Nephron progenitor cell (in vitro differentiated cells): Measurements from ENCODE around the gene TM4SF20.

Experiments
- DNase-seq: peaks from one replicate; pipeline ENCODE4 v3.0.0; 2021
- H3K27ac Mint-ChIP-seq: 2 replicates; pipeline ENCODE4 v1.8.0; 2021; ENCODE audit warnings: mild to moderate bottlenecking, moderate library complexity, mixed read lengths
- H3K27me3 Mint-ChIP-seq: 2 replicates; pipeline ENCODE4 v1.8.0; 2021; ENCODE audit warnings: mild to moderate bottlenecking, low read depth, mixed read lengths; ENCODE audit not compliant: poor library complexity
- H3K36me3 Mint-ChIP-seq: 2 replicates; pipeline ENCODE4 v1.8.0; 2021; ENCODE audit warnings: low read depth, mixed read lengths
- H3K4me1 Mint-ChIP-seq: 2 replicates; pipeline ENCODE4 v1.8.0; 2021; ENCODE audit warnings: mixed read lengths
- H3K4me3 Mint-ChIP-seq: 2 replicates; pipeline ENCODE4 v1.8.0; 2021; ENCODE audit warnings: mild to moderate bottlenecking, moderate library complexity, mixed read lengths
- H3K9me3 Mint-ChIP-seq: 2 replicates; pipeline ENCODE4 v1.8.0; 2021; ENCODE audit warnings: mild to moderate bottlenecking, moderate library complexity, mixed read lengths
- TF ChIP-seq, protein P1 (sequence below): fragments of 200-600 bp; sonication (generic); IDR thresholded peaks from 2 replicates; pipeline ENCODE4 v1.5.0; 2021; ENCODE audit warnings: antibody characterized with exemption

TM4SF20 gene

DNA sequence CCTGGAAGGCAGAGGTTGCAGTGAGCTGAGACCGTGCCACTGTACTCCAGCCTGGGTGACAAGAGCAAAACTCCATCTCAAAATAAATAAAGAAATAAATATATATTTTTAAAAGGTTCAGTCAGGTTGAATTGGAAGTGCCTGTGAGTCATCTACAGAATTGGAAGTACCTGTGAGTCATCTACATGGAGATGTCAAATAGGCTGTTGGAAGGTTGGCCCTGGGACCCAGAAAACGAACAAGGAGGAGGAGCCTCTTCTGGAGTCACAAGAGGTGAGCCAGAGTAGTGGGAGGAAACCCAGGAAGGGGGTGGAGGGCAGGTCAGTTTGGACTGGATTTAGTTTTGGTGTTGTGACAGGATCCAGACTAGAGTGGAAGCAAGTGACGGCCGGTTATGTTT is 23.9 kb upstream of the TM4SF20 start:
- Mint-ChIP-seq H3K4me1 (peaks cover 17% of the 10 kb centered on the region), H3K36me3 (no peaks in the 10 kb centered on the region), H3K27me3 (peaks cover 14% of the 10 kb centered on the region), H3K9me3 (peaks cover 3% of the 10 kb centered on the region), H3K27ac (no peak overlapping the region), H3K4me3 (no peak overlapping the region)
- no peak for DNase-seq
- TF ChIP-seq, protein P1, sequence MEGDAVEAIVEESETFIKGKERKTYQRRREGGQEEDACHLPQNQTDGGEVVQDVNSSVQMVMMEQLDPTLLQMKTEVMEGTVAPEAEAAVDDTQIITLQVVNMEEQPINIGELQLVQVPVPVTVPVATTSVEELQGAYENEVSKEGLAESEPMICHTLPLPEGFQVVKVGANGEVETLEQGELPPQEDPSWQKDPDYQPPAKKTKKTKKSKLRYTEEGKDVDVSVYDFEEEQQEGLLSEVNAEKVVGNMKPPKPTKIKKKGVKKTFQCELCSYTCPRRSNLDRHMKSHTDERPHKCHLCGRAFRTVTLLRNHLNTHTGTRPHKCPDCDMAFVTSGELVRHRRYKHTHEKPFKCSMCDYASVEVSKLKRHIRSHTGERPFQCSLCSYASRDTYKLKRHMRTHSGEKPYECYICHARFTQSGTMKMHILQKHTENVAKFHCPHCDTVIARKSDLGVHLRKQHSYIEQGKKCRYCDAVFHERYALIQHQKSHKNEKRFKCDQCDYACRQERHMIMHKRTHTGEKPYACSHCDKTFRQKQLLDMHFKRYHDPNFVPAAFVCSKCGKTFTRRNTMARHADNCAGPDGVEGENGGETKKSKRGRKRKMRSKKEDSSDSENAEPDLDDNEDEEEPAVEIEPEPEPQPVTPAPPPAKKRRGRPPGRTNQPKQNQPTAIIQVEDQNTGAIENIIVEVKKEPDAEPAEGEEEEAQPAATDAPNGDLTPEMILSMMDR, result no peak

DNA sequence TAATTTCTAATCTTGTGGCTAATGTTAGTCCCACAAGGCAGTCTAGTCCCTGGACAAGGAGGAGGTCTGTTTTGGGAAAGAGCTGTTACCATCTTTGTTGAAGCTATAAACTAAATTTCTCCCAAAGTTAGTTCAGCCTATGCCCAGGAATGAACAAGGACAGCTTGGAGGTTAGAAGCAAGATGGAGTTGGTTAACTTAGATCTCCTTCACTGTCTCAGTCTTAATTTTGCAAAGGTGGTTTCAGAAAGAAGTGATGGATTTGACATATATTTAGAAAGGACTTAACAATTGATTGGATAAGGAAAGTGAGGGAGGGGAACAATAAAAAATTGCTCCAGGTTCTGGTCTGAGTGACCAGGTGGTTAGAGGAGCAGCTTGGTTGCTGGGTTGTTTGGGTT is 23.2 kb upstream of the TM4SF20 start:
- H3K9me3 Mint-ChIP-seq, result peaks cover 3% of the 10 kb centered on the region
- peaks cover 12% of the 10 kb centered on the region for H3K4me1 Mint-ChIP-seq
- no peak overlapping the region for H3K4me3 Mint-ChIP-seq

DNA sequence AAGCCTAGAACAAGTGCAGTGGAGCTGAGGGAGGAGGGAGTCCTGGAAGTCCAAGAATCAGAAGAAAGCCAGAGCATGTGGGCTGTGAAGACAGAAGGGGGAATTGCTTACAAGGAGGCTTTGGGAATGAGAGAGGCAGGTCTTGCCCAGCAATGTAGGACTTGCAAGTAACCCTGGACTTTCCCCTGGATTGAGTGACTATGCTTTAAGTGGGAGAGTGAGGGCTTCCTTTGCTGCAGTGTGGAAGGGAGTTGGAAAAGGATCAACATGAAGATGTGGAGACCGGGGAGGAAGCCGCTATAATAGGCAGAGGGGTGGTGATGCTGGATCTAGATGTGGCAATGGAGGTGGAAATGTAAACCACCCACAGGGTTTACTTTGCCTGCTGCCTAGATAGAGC is 22.4 kb upstream of the TM4SF20 start:
- peaks cover 7% of the 10 kb centered on the region for H3K4me1 Mint-ChIP-seq
- TF ChIP-seq, protein P1, result no peak
- no peak for DNase-seq
- peaks cover 3% of the 10 kb centered on the region for H3K9me3 Mint-ChIP-seq
- H3K27me3 Mint-ChIP-seq, result peaks cover 14% of the 10 kb centered on the region
- no peak overlapping the region for H3K4me3 Mint-ChIP-seq
- H3K36me3 Mint-ChIP-seq, result no peaks in the 10 kb centered on the region
- H3K27ac Mint-ChIP-seq, result no peak overlapping the region

More for the DNA sequence above, 23.2 kb upstream of the TM4SF20 start:
- H3K36me3 Mint-ChIP-seq, result no peaks in the 10 kb centered on the region
- TF ChIP-seq, protein P1, result no peak
- H3K27me3 Mint-ChIP-seq, result peaks cover 14% of the 10 kb centered on the region
- no peak overlapping the region for H3K27ac Mint-ChIP-seq
- no peak for DNase-seq

DNA sequence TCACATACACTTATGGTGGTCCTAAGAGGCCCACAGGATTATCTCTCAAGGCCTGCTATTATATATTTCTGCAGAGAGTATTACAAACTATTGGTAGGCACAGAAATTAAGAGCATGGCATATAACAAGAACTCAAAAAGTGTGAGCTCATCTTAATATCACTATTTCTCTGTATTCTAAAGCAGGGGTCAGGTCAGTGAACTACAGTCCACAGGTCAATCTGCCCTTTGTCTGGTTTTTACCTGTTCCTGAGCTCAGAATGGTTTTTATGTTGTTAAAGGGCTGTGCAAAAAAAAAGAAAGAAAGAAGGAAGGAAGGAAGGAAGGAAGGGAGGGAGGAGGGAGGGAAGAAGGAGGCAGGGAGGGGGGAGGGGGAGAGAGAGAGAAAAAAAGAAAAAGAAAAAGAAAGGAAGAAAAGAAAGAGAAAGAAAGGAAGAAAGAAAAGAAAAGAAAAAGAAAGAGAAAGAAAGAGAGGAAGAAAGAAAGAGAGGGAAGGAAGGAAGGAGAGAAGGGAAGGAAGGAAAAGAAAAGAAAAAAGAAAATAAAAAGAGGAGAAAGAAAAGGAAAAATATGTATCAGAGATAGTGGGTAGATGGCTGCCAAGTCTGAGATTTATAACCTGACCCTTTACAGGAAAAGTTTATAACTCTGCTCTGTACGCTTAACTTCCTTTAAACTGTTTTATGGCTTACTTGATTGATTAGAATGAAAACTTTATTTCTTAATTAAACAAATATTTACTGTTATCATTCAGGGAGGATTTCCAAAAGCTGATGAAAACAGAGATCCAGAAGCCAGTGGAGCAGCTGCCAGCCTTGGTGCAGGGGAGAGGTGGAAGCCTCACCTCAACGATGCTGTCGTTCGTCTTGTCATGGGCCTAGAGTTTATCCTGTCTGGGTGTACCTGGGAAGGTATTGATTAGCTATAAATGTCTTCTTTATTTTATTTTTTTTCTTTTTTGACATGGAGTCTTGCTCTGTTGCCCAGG is 19.9 kb upstream of the TM4SF20 start:
- Mint-ChIP-seq H3K27ac (no peak overlapping the region), H3K27me3 (peaks cover 14% of the 10 kb centered on the region), H3K4me1 (no peaks in the 10 kb centered on the region), H3K36me3 (no peaks in the 10 kb centered on the region), H3K4me3 (no peak overlapping the region), H3K9me3 (peaks cover 3% of the 10 kb centered on the region)
- DNase-seq, result no peak
- TF ChIP-seq, protein P1, result no peak

DNA sequence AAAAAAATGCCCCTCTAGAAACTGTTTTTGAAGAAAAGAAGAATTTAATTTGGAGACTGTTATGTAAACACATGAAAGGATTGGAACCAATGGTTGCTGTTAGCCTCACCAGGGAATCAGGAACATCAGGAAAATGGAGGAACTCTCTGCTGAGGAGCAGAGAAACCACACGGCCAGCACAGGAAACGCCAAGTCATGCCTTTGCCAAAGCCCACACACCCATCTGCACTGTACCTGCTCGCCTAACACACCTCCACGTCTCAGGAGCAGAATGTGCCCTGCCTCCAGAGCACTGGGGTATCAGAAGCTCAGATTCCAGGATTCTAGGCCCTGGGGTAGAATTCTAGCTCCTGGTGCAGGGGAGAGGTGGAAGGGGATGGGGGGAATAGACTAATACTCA is 18.5 kb upstream of the TM4SF20 start:
- no peak overlapping the region for H3K4me3 Mint-ChIP-seq
- no peaks in the 10 kb centered on the region for H3K36me3 Mint-ChIP-seq
- DNase-seq, result no peak
- no peak overlapping the region for H3K27ac Mint-ChIP-seq
- TF ChIP-seq, protein P1, result no peak
- H3K9me3 Mint-ChIP-seq, result peaks cover 3% of the 10 kb centered on the region
- H3K4me1 Mint-ChIP-seq, result no peaks in the 10 kb centered on the region
- peaks cover 14% of the 10 kb centered on the region for H3K27me3 Mint-ChIP-seq
